ENCODE measurements around the gene LSM10. TPM values are rescaled to one million over a fixed set of nuclear protein-coding genes. Genes with fewer than 3 reads are reported as not detected.

Gene LSM10
- total and polyA plus RNA-seq, 2 experiments from 2014 or later, result 27.5 to 98.9 TPM

DNA sequence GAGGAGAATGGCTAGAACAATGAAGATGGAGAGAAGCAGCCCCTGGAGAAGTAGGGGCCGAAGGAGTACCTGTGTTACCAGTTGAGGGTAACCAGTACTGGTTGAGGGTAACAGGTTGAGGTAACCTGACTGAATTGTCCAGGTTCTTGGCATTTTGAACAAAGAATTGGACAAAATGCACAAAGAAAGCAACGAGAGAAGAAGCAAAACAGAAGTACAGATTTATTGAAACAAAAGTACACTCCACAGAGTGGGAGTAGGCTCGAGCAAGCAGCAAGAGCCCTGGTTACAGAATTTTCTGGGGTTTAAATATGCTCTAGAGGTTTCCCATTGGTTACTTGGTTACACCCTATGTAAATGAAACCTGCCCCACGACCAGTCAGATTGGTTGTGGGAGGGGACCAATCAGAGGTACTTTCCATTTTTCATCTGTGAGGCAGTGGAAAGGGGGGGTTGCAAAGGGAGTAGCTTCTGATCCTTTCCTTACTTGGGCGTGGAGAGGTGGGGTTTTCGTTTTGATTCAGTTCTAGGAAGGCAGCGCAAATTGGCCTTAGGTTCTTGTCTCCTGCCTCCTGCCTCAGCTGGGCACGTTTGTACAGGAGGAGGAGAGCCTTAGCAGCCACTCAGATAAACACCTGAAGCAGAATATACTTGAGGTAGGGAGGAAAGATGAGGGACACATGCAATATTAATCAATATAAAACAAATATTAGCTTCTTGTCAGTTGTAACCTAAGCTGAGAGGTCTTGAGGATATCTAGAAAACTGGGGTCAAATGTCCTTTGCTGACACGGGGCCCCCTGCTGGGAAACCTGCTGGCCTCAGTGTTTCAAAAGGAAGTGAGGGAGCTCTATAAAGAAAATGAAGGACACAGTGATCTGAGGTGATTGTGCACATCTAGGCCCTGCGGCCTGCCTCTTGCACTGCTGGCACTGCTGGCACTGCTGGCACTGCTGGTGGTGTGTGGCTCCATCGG is 14.3 kb upstream of the LSM10 start:
- no peaks in the 10 kb centered on the region for H3K27me3 ChIP-seq (ENCODE audit: insufficient read depth)
- no peak overlapping the region for H2AFZ ChIP-seq
- H3K4me1 ChIP-seq (ENCODE audit: insufficient read depth), result no peaks in the 10 kb centered on the region
- ATAC-seq (peak; percentile 85), DNase-seq (ENCODE audit: low spot score) (peak; percentile 76)
- no peak for TF ChIP-seq JUNB (IDR thresholded peaks at IDR 0.05; ENCODE audit: unreplicated experiment)
- H3F3A ChIP-seq (replicated peaks; ENCODE audit: low read depth), result no peaks in the 10 kb centered on the region
- no peaks in the 10 kb centered on the region for H3K9me2 ChIP-seq (ENCODE audit: insufficient read depth)
- Mint-ChIP-seq H3K27ac (no peak overlapping the region), H3K9me3 (no peaks in the 10 kb centered on the region; the same call in 2 of the 3 replicates), H3K4me3 (no peak overlapping the region), H3K27me3 (ENCODE audit: insufficient read depth, low read depth, poor library complexity) (peaks cover 4% of the 10 kb centered on the region), H3K4me1 (peaks cover 5% of the 10 kb centered on the region; the same call in 2 of the 3 replicates), H3K36me3 (ENCODE audit: low read depth) (0 out of 3 replicates have a peak, but pooled peaks cover 2% of the 10 kb centered on the region)
- no peak overlapping the region for H3K4me3 ChIP-seq
- no peak overlapping the region for H3K27ac ChIP-seq (ENCODE audit: low read depth)
- H3K4me2 ChIP-seq, result no peak overlapping the region
- no peaks in the 10 kb centered on the region for H3K36me3 ChIP-seq (ENCODE audit: insufficient read depth)
- H4K20me1 ChIP-seq (replicated peaks; ENCODE audit: insufficient read depth), result no peaks in the 10 kb centered on the region
- H3K79me2 ChIP-seq (replicated peaks; ENCODE audit: insufficient read depth), result no peaks in the 10 kb centered on the region

DNA sequence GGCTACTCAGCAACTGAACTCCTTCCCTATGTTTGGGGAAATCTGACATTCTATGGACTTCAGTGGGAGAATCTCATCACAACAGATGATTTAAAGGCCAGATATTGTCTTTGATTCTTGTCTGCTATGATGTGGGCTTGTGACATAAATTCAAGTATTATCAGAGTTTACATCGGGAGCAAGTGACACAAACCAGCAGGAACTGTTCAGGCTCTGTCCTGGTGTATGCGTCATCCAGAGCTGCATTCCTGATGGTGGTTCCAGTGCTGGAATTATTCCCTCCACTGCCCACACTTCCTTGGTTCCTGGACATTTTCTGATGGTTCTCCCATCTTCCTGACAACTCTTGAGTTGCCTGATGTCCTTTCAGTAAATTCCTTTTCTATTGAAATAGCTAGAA is 10.8 kb upstream of the LSM10 start:
- no peak overlapping the region for H3K4me3 Mint-ChIP-seq
- peaks cover 5% of the 10 kb centered on the region for H3K4me1 Mint-ChIP-seq
- ATAC-seq (no peak), DNase-seq (ENCODE audit: low spot score) (no peak)
- Histone ChIP-seq H3F3A (replicated peaks; ENCODE audit: low read depth) (no peaks in the 10 kb centered on the region), H3K4me2 (no peak overlapping the region), H3K4me1 (ENCODE audit: insufficient read depth) (no peaks in the 10 kb centered on the region), H3K9me2 (ENCODE audit: insufficient read depth) (no peaks in the 10 kb centered on the region), H4K20me1 (replicated peaks; ENCODE audit: insufficient read depth) (no peaks in the 10 kb centered on the region), H3K36me3 (ENCODE audit: insufficient read depth) (no peaks in the 10 kb centered on the region), H3K4me3 (no peak overlapping the region), H2AFZ (no peak overlapping the region), H3K79me2 (replicated peaks; ENCODE audit: insufficient read depth) (no peaks in the 10 kb centered on the region), H3K27ac (ENCODE audit: low read depth) (no peak overlapping the region), H3K27me3 (ENCODE audit: insufficient read depth) (no peaks in the 10 kb centered on the region)
- H3K27ac Mint-ChIP-seq, result no peak overlapping the region
- H3K36me3 Mint-ChIP-seq (ENCODE audit: low read depth), result 0 out of 3 replicates have a peak, but pooled peaks cover 2% of the 10 kb centered on the region
- no peaks in the 10 kb centered on the region; the same call in 2 of the 3 replicates for H3K9me3 Mint-ChIP-seq
- TF ChIP-seq ZNF331 (CRISPR knock-in tag; IDR thresholded peaks at IDR 0.05; ENCODE audit: low read depth) (no peak), STAT1 (IDR thresholded peaks at IDR 0.05; ENCODE audit: unreplicated experiment) (no peak), CREB1 (CRISPR knock-in tag; IDR thresholded peaks at IDR 0.05; ENCODE audit: low read depth) (no peak), EZH2phosphoT487 (IDR thresholded peaks at IDR 0.05; ENCODE audit: unreplicated experiment) (no peak), POLR2AphosphoS5 (IDR thresholded peaks at IDR 0.05; ENCODE audit: low read depth) (no peak)
- TF ChIP-seq, protein P1, sequence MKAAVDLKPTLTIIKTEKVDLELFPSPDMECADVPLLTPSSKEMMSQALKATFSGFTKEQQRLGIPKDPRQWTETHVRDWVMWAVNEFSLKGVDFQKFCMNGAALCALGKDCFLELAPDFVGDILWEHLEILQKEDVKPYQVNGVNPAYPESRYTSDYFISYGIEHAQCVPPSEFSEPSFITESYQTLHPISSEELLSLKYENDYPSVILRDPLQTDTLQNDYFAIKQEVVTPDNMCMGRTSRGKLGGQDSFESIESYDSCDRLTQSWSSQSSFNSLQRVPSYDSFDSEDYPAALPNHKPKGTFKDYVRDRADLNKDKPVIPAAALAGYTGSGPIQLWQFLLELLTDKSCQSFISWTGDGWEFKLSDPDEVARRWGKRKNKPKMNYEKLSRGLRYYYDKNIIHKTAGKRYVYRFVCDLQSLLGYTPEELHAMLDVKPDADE (IDR thresholded peaks at IDR 0.05), result no peak
- TF ChIP-seq, protein P2, sequence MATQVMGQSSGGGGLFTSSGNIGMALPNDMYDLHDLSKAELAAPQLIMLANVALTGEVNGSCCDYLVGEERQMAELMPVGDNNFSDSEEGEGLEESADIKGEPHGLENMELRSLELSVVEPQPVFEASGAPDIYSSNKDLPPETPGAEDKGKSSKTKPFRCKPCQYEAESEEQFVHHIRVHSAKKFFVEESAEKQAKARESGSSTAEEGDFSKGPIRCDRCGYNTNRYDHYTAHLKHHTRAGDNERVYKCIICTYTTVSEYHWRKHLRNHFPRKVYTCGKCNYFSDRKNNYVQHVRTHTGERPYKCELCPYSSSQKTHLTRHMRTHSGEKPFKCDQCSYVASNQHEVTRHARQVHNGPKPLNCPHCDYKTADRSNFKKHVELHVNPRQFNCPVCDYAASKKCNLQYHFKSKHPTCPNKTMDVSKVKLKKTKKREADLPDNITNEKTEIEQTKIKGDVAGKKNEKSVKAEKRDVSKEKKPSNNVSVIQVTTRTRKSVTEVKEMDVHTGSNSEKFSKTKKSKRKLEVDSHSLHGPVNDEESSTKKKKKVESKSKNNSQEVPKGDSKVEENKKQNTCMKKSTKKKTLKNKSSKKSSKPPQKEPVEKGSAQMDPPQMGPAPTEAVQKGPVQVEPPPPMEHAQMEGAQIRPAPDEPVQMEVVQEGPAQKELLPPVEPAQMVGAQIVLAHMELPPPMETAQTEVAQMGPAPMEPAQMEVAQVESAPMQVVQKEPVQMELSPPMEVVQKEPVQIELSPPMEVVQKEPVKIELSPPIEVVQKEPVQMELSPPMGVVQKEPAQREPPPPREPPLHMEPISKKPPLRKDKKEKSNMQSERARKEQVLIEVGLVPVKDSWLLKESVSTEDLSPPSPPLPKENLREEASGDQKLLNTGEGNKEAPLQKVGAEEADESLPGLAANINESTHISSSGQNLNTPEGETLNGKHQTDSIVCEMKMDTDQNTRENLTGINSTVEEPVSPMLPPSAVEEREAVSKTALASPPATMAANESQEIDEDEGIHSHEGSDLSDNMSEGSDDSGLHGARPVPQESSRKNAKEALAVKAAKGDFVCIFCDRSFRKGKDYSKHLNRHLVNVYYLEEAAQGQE (IDR thresholded peaks at IDR 0.05; ENCODE audit: unreplicated experiment), result no peak
- TF ChIP-seq, protein P3, sequence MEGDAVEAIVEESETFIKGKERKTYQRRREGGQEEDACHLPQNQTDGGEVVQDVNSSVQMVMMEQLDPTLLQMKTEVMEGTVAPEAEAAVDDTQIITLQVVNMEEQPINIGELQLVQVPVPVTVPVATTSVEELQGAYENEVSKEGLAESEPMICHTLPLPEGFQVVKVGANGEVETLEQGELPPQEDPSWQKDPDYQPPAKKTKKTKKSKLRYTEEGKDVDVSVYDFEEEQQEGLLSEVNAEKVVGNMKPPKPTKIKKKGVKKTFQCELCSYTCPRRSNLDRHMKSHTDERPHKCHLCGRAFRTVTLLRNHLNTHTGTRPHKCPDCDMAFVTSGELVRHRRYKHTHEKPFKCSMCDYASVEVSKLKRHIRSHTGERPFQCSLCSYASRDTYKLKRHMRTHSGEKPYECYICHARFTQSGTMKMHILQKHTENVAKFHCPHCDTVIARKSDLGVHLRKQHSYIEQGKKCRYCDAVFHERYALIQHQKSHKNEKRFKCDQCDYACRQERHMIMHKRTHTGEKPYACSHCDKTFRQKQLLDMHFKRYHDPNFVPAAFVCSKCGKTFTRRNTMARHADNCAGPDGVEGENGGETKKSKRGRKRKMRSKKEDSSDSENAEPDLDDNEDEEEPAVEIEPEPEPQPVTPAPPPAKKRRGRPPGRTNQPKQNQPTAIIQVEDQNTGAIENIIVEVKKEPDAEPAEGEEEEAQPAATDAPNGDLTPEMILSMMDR (conservative IDR thresholded peaks at IDR 0.05; ENCODE audit: low read depth in 2 of 2), result no peak
- peaks cover 4% of the 10 kb centered on the region for H3K27me3 Mint-ChIP-seq (ENCODE audit: insufficient read depth, low read depth, poor library complexity)

Measured in GM23338 (cell line).